Measurements from ENCODE around the gene ILDR1.

ILDR1 gene

GRCh38 chr3:122064326-122064725 lies 42.3 kb upstream of the ILDR1 start:
- no peaks in the 10 kb centered on the region for H4K20me1 ChIP-seq (ENCODE audit: insufficient read depth, low read length)
- H3K27ac ChIP-seq (ENCODE audit: low read length), result no peak overlapping the region
- H3K9me3 ChIP-seq (ENCODE audit: insufficient read depth, low read length), result no peaks in the 10 kb centered on the region
- peaks cover 5% of the 10 kb centered on the region for H3K36me3 ChIP-seq (replicated peaks; ENCODE audit: low read depth, low read length)
- no peaks in the 10 kb centered on the region for H3K79me2 ChIP-seq (ENCODE audit: low read length)
- no peak overlapping the region for H3K4me3 ChIP-seq (ENCODE audit: low read length)
- peaks cover 52% of the 10 kb centered on the region for H3K4me1 ChIP-seq (ENCODE audit: low read length)
- TF ChIP-seq CTCF (IDR thresholded peaks at IDR 0.05; ENCODE audit: low read depth, low read length) (no peak), EZH2phosphoT487 (IDR thresholded peaks at IDR 0.05; ENCODE audit: low read depth) (no peak)
- no peaks in the 10 kb centered on the region for H3K27me3 ChIP-seq (ENCODE audit: low read depth, low read length)
- no peak overlapping the region for H2AFZ ChIP-seq (ENCODE audit: low read depth, low read length)
- H3K9ac ChIP-seq (ENCODE audit: low read length), result no peak overlapping the region
- H3K4me2 ChIP-seq (ENCODE audit: low read length), result no peak overlapping the region

GRCh38 chr3:122063908-122064307 lies 41.9 kb upstream of the ILDR1 start:
- Histone ChIP-seq H3K9me3 (ENCODE audit: insufficient read depth, low read length) (no peaks in the 10 kb centered on the region), H3K4me3 (ENCODE audit: low read length) (no peak overlapping the region), H2AFZ (ENCODE audit: low read depth, low read length) (no peak overlapping the region), H3K27me3 (ENCODE audit: low read depth, low read length) (no peaks in the 10 kb centered on the region), H4K20me1 (ENCODE audit: insufficient read depth, low read length) (no peaks in the 10 kb centered on the region), H3K27ac (ENCODE audit: low read length) (no peak overlapping the region), H3K4me1 (ENCODE audit: low read length) (peaks cover 48% of the 10 kb centered on the region), H3K9ac (ENCODE audit: low read length) (no peak overlapping the region), H3K4me2 (ENCODE audit: low read length) (no peak overlapping the region), H3K79me2 (ENCODE audit: low read length) (no peaks in the 10 kb centered on the region), H3K36me3 (replicated peaks; ENCODE audit: low read depth, low read length) (peaks cover 5% of the 10 kb centered on the region)
- no peak for TF ChIP-seq CTCF (IDR thresholded peaks at IDR 0.05; ENCODE audit: low read depth, low read length)
- no peak for TF ChIP-seq EZH2phosphoT487 (IDR thresholded peaks at IDR 0.05; ENCODE audit: low read depth)

- H3K9ac ChIP-seq (ENCODE audit: low read length), result no peak overlapping the region
- H3K27me3 ChIP-seq (ENCODE audit: low read depth, low read length), result no peaks in the 10 kb centered on the region
- H3K4me1 ChIP-seq (ENCODE audit: low read length), result peaks cover 24% of the 10 kb centered on the region
- H2AFZ ChIP-seq (ENCODE audit: low read depth, low read length), result no peak overlapping the region
- TF ChIP-seq EZH2phosphoT487 (IDR thresholded peaks at IDR 0.05; ENCODE audit: low read depth) (no peak), CTCF (IDR thresholded peaks at IDR 0.05; ENCODE audit: low read depth, low read length) (no peak)
- peaks cover 12% of the 10 kb centered on the region for H3K36me3 ChIP-seq (replicated peaks; ENCODE audit: low read depth, low read length)
- no peak overlapping the region for H3K4me3 ChIP-seq (ENCODE audit: low read length)
- H3K9me3 ChIP-seq (ENCODE audit: insufficient read depth, low read length), result no peaks in the 10 kb centered on the region
- H3K27ac ChIP-seq (ENCODE audit: low read length), result no peak overlapping the region
- no peaks in the 10 kb centered on the region for H4K20me1 ChIP-seq (ENCODE audit: insufficient read depth, low read length)
- no peaks in the 10 kb centered on the region for H3K79me2 ChIP-seq (ENCODE audit: low read length)
- no peak overlapping the region for H3K4me2 ChIP-seq (ENCODE audit: low read length)
Measured at GRCh38 chr3:122060040-122060698, 38.1 kb upstream of the ILDR1 start.

- Histone ChIP-seq H3K27me3 (ENCODE audit: low read depth, low read length) (no peaks in the 10 kb centered on the region), H3K9me3 (ENCODE audit: insufficient read depth, low read length) (no peaks in the 10 kb centered on the region), H4K20me1 (ENCODE audit: insufficient read depth, low read length) (no peaks in the 10 kb centered on the region), H3K4me1 (ENCODE audit: low read length) (peaks cover 29% of the 10 kb centered on the region), H3K4me2 (ENCODE audit: low read length) (no peak overlapping the region), H3K9ac (ENCODE audit: low read length) (no peak overlapping the region), H3K79me2 (ENCODE audit: low read length) (no peaks in the 10 kb centered on the region), H3K4me3 (ENCODE audit: low read length) (no peak overlapping the region), H3K36me3 (replicated peaks; ENCODE audit: low read depth, low read length) (peaks cover 7% of the 10 kb centered on the region), H2AFZ (ENCODE audit: low read depth, low read length) (no peak overlapping the region), H3K27ac (ENCODE audit: low read length) (no peak overlapping the region)
- TF ChIP-seq CTCF (IDR thresholded peaks at IDR 0.05; ENCODE audit: low read depth, low read length) (no peak), EZH2phosphoT487 (IDR thresholded peaks at IDR 0.05; ENCODE audit: low read depth) (no peak)
Measured at GRCh38 chr3:122058294-122058693, 36.2 kb upstream of the ILDR1 start.

Data from OCI-LY3 (cell line).